PC-3 (cell line): ENCODE measurements around the gene FGGY.

ENCODE experiments used
- EZH2 ChIP-seq: fragments of 300-600 bp; sonication (generic); IDR thresholded peaks from one replicate; pipeline ENCODE4 v1.6.1; 2017; ENCODE audit warnings: antibody characterized with exemption, mild to moderate bottlenecking, low read length; ENCODE audit not compliant: unreplicated experiment
- TF ChIP-seq, protein P1 (sequence below): fragments of 300-600 bp; sonication (generic); conservative IDR thresholded peaks from 2 replicates; pipeline ENCODE4 v1.5.1; 2017; ENCODE audit warnings: antibody characterized with exemption, low read depth, mild to moderate bottlenecking, low read length

- TF ChIP-seq, protein P1, sequence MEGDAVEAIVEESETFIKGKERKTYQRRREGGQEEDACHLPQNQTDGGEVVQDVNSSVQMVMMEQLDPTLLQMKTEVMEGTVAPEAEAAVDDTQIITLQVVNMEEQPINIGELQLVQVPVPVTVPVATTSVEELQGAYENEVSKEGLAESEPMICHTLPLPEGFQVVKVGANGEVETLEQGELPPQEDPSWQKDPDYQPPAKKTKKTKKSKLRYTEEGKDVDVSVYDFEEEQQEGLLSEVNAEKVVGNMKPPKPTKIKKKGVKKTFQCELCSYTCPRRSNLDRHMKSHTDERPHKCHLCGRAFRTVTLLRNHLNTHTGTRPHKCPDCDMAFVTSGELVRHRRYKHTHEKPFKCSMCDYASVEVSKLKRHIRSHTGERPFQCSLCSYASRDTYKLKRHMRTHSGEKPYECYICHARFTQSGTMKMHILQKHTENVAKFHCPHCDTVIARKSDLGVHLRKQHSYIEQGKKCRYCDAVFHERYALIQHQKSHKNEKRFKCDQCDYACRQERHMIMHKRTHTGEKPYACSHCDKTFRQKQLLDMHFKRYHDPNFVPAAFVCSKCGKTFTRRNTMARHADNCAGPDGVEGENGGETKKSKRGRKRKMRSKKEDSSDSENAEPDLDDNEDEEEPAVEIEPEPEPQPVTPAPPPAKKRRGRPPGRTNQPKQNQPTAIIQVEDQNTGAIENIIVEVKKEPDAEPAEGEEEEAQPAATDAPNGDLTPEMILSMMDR, result no peak
- TF ChIP-seq EZH2, result no peak
Measured at GRCh38 chr1:59477286-59477685, 180.4 kb downstream of the FGGY start.
